HG03066 (cell line): Measurements from ENCODE around the gene REL.
"Not testable (repeated sequence)": the region's sequence is repeated elsewhere in the genome, so short reads cannot be mapped to it uniquely, and the experiment has no call there.

ENCODE experiments used
- ATAC-seq: cut with Tn5 transposase; IDR thresholded peaks from one replicate; pipeline ENCODE4 v1.9.1; 2021; ENCODE audit warnings: low read depth; ENCODE audit not compliant: unreplicated experiment

Gene REL

GRCh38 chr2:60867007-60867406 is 14.4 kb upstream of the REL start:
- no peak for ATAC-seq

- ATAC-seq: no peak
These were observed 13.5 kb upstream of the REL start for GRCh38 chr2:60867848-60868247.

- ATAC-seq: no peak
These were observed 12.6 kb upstream of the REL start for GRCh38 chr2:60868589-60869273.

GRCh38 chr2:60872510-60872928 is 8.9 kb upstream of the REL start:
- peak; percentile 28 for ATAC-seq

- peak; percentile 87 for ATAC-seq
These were observed 8.0 kb upstream of the REL start for GRCh38 chr2:60873381-60873780.

- ATAC-seq: no peak
These were observed 5.9 kb upstream of the REL start for GRCh38 chr2:60875520-60875919.

GRCh38 chr2:60880643-60881046 is 729 bp upstream of the REL start:
- ATAC-seq: peak; percentile 1

GRCh38 chr2:60882971-60883753 is 1.8 kb downstream of the REL start:
- ATAC-seq: peak; percentile 34

GRCh38 chr2:60883896-60884295 is 2.5 kb downstream of the REL start:
- no peak for ATAC-seq

GRCh38 chr2:60884800-60885199 is 3.4 kb downstream of the REL start:
- ATAC-seq: no peak

- no peak for ATAC-seq
These were observed 4.3 kb downstream of the REL start for GRCh38 chr2:60885683-60886082.

- ATAC-seq: no peak
These were observed 5.6 kb downstream of the REL start for GRCh38 chr2:60886991-60887390.

GRCh38 chr2:60888853-60889252 is 7.5 kb downstream of the REL start:
- no peak for ATAC-seq

GRCh38 chr2:60889581-60890392 is 8.4 kb downstream of the REL start:
- not testable (repeated sequence) for ATAC-seq

- no peak for ATAC-seq
These were observed 9.0 kb downstream of the REL start for GRCh38 chr2:60890393-60890707.

GRCh38 chr2:60891180-60891579 is 9.8 kb downstream of the REL start:
- no peak for ATAC-seq

GRCh38 chr2:60898567-60898966 is 17.2 kb downstream of the REL start:
- ATAC-seq: no peak

- ATAC-seq: peak; percentile 56
These were observed 18.0 kb downstream of the REL start for GRCh38 chr2:60899230-60899891.

- peak; percentile 33 for ATAC-seq
These were observed 18.5 kb downstream of the REL start for GRCh38 chr2:60899892-60900249.

GRCh38 chr2:60901296-60901695 is 19.9 kb downstream of the REL start:
- not testable (repeated sequence) for ATAC-seq

- not testable (repeated sequence) for ATAC-seq
These were observed 24.5 kb downstream of the REL start for GRCh38 chr2:60905867-60906266.
